Measurements from ENCODE around the gene UBA1. TPM values are rescaled to one million over a fixed set of nuclear protein-coding genes. Genes with fewer than 3 reads are reported as not detected.

The UBA1 gene
- total RNA-seq, 4 donors from 2014 or later = 126 to 238 (median 153) TPM

DNA sequence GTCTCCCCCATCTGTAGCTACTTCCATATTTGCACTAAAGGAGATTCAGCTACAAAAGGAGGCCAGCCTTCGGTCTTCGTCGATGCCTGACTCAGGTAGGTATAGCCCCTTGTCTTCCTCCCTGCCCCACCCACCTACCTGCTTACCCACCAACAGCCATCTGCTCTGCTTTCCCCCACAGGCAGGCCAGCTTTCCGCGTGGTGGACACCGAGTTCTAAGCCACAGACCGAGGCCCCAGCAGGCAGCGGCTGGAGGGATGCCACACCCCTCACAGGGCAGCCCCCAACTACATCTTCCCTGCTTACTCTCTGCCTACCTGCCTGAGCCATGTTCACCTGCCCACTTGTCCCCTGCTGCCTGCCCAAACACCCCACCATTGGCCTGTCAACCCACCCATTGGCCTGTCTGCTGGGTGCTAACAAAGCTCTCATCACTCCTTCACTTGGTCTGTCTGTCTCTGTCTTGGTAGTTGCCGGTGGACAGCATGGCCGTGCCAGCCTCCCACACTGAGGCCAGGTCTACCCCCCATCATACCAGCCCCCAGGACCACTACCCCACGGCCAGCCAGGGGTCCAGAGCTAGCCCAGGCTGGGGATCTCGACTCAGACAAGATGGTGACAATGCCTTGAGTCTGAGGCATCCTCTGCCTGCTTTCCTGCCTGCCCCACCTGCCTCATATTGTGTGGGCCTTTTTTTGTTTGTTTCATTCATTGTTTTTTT is 35.1 kb downstream of the UBA1 start:
- H3K4me3 ChIP-seq = no peak overlapping the region
- peaks cover 26 to 59% (median 37%) of the 10 kb centered on the region in 3 donors for H3K36me3 ChIP-seq
- no peak for DNase-seq
- H3K27ac ChIP-seq = no peak overlapping the region
- intact Hi-C loops (cut with DNase I) = no loop called here
- H3K9me3 ChIP-seq = no peaks in the 10 kb centered on the region
- 94 to 100% methylated on average over 1 to 9 of the region's 12 CpGs for WGBS, 2 donors
- no peaks in the 10 kb centered on the region for H3K27me3 ChIP-seq
- H3K4me1 ChIP-seq = peaks cover 0 to 10% (median 0%) of the 10 kb centered on the region in 3 donors
- TF ChIP-seq, protein P1, sequence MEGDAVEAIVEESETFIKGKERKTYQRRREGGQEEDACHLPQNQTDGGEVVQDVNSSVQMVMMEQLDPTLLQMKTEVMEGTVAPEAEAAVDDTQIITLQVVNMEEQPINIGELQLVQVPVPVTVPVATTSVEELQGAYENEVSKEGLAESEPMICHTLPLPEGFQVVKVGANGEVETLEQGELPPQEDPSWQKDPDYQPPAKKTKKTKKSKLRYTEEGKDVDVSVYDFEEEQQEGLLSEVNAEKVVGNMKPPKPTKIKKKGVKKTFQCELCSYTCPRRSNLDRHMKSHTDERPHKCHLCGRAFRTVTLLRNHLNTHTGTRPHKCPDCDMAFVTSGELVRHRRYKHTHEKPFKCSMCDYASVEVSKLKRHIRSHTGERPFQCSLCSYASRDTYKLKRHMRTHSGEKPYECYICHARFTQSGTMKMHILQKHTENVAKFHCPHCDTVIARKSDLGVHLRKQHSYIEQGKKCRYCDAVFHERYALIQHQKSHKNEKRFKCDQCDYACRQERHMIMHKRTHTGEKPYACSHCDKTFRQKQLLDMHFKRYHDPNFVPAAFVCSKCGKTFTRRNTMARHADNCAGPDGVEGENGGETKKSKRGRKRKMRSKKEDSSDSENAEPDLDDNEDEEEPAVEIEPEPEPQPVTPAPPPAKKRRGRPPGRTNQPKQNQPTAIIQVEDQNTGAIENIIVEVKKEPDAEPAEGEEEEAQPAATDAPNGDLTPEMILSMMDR (IDR thresholded peaks at IDR 0.05) = no peak
- TF ChIP-seq POLR2A (IDR thresholded peaks at IDR 0.05) = no peak

DNA sequence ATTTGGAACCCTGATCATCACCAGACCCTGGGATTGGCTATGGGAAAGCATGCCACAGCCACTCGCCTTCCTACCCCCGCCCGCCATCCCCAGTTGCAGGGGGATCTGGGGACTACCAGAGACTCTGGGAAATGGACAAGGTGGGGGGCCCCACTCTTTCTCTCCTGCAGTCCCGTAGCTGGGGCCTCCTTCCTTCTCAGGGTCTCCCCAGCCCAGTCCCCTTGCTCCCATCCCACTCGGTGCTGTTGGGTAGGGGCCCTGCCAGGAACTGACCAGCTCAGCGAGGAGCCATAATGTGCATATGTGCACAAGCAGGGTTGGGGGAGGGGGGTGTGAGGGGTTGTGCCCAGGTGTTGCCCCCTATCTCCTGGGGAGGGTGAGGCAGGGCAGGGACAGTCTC is 35.8 kb downstream of the UBA1 start:
- DNase-seq = no peak
- TF ChIP-seq POLR2A (IDR thresholded peaks at IDR 0.05) = no peak
- TF ChIP-seq, protein P1 (IDR thresholded peaks at IDR 0.05) = no peak
- Histone ChIP-seq H3K27ac (no peak overlapping the region), H3K36me3 (peaks cover 20 to 52% (median 30%) of the 10 kb centered on the region in 3 donors), H3K4me3 (no peak overlapping the region), H3K4me1 (peaks cover 0 to 12% (median 0%) of the 10 kb centered on the region in 3 donors), H3K27me3 (no peaks in the 10 kb centered on the region), H3K9me3 (no peaks in the 10 kb centered on the region)
- intact Hi-C loops (cut with DNase I) = no loop called here
- WGBS, 2 donors = 100% methylated on average over 2 of the region's 6 CpGs; no CpG with 5 or more reads in 1 of the 2 donors

DNA sequence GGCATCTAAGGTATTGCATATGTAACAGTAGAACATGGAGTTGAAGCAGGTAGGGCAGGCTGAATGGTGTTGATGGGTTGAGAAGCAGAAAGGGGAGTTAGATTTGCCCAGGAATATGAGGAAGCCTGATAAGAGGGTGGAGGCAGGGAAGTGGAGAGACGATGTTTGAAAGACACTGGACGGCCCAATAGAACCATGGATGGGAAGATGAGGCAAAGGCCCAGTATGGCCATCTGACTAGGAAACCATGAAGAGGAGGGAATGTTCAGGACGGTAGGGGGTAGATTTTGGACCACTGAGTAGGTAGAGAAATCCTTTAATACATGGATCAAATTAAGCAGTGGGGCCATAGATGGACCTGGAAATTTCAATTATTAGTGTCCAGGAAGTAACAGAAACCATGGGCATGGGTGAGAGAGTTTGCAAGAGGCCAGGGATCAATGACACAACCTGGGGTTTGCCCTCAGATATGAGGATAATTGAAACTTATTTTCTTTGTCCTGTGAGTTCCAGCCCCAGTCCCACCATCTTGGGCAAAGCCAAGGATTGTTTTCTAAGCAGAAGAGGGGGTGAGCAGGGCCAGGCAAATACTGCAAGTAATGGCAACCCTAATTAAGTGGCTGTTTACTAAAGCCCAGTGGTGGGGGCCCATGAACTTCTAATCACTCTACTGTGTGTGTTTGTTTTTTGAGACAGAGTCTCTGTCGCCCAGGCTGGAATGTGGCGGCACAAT is 36.7 kb downstream of the UBA1 start:
- no peak overlapping the region for H3K27ac ChIP-seq
- no peak for DNase-seq
- no peaks in the 10 kb centered on the region for H3K27me3 ChIP-seq
- H3K4me3 ChIP-seq = no peak overlapping the region
- peaks cover 0 to 21% (median 0%) of the 10 kb centered on the region in 3 donors for H3K4me1 ChIP-seq
- H3K9me3 ChIP-seq = no peaks in the 10 kb centered on the region
- TF ChIP-seq POLR2A (IDR thresholded peaks at IDR 0.05) = no peak
- TF ChIP-seq, protein P1 (IDR thresholded peaks at IDR 0.05) = no peak
- intact Hi-C loops (cut with DNase I) = no loop called here
- WGBS, 2 donors = 81 to 100% methylated on average over 4 to 5 of the region's 5 CpGs
- H3K36me3 ChIP-seq = peaks cover 17 to 43% (median 21%) of the 10 kb centered on the region in 3 donors

DNA sequence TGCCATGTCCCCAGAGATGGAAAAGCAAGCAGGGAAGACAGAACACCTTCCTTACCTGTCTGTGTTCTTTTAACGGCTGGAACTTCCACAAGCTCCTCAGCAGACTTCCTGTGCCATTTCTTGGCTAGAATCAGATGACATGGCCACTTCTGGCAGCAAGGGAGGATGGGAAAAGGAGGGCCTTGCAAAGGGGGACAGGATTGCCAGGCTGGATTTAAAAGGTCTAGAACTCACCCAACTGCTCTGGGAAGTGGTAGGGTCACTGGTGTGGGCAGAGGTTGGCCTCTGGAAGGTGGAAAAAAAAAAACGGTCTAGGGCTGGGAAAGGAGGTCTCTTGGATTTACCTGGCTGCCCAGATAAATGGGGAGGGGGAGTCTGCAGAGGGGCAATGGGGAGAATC is 37.5 kb downstream of the UBA1 start:
- TF ChIP-seq, protein P1 (IDR thresholded peaks at IDR 0.05) = no peak
- no peaks in the 10 kb centered on the region for H3K9me3 ChIP-seq
- intact Hi-C loops (cut with DNase I) = no loop called here
- peaks cover 0 to 27% (median 0%) of the 10 kb centered on the region in 3 donors for H3K4me1 ChIP-seq
- H3K27ac ChIP-seq = peak overlapping the region in 1 of 4 donors; percentile 5
- WGBS, 2 donors = 55% methylated on average over 2 of the region's 2 CpGs; no CpG with 5 or more reads in 1 of the 2 donors
- no peak overlapping the region for H3K4me3 ChIP-seq
- peaks cover 12 to 35% (median 14%) of the 10 kb centered on the region in 3 donors for H3K36me3 ChIP-seq
- no peaks in the 10 kb centered on the region for H3K27me3 ChIP-seq
- no peak for DNase-seq
